ENCODE measurements around the gene DBNL.

DNA sequence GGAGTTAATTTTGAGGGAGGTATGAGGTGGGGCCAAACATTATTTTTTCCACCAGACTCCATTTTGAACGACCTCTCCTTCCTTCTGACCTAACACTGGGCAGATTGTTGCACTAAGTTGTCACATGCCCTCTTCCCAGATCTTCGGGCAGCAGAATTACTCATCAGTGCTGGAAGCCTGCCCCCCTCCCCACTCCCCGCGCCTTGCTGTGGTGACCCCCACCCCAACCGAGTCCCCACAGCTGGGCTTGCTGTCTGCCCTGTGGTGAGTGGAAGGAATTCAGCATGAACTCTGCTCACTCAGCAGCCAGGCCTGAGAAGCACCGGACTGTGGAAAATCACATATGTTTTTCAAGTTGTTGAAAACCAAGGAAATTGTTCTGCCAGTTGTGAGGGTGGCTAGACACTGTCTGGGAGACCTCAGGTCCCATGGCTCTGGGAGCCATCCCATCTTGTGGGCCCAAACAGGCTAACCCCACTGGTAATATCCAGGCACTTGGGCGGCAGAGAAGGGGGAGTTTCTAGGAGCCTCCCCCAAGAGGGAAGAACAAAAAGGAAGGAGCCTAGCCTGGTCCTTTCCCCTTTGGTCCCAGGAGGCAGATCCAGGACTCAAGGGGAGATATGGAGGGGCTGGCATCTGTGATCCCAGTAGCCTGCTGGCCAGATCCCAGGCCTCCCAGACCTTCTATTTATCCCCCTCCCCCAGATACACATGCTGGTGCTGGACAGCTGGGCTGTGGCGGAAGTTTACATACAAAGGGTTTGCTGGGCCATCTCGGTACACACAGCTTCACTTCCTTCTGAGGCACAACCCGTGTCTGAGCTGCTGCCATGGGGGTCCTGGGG lies 56.2 kb downstream of the DBNL start:
- TF ChIP-seq EZH2 (IDR thresholded peaks at IDR 0.05; ENCODE audit: insufficient read depth, poor library complexity, severe bottlenecking): no peak
- no peak for TF ChIP-seq EZH2phosphoT487 (IDR thresholded peaks at IDR 0.05; ENCODE audit: insufficient read depth, low read depth)
